HG03460 (cell line): ENCODE results near the gene GRM8.

Experiments used
- ATAC-seq: cut with Tn5 transposase; IDR thresholded peaks from one replicate; pipeline ENCODE4 v1.9.1; 2021; ENCODE audit not compliant: unreplicated experiment

Gene GRM8

DNA sequence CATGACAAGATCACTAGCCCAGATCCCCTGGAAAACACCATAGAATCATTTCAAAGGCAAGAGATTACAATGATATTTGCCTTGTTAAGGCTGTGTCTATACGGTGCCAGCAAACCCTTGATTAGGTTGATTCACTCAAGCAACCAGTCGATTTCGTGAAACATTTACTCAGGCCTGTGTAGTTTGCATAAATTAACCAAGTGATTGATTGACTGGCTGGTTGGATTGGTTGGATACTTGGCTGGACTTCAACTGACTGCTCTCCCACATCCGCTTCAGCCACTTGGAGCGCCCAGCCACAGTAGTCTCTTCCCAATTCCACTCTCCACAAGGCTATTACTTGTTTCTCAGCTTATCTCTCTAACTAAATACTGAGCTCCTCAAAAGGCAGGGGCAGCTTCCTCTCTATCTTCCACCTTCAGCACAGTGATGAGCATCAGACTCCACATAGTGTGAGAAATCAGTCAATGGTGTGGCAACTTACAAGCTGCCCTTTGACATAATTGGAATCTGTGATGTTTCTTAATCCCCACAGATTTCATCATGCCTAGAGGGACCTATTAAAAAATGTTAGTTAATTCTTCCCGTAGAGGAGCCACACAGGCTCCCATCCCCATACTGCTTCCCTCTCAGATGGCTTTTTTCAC is 217.4 kb downstream of the GRM8 start:
- no peak for ATAC-seq

DNA sequence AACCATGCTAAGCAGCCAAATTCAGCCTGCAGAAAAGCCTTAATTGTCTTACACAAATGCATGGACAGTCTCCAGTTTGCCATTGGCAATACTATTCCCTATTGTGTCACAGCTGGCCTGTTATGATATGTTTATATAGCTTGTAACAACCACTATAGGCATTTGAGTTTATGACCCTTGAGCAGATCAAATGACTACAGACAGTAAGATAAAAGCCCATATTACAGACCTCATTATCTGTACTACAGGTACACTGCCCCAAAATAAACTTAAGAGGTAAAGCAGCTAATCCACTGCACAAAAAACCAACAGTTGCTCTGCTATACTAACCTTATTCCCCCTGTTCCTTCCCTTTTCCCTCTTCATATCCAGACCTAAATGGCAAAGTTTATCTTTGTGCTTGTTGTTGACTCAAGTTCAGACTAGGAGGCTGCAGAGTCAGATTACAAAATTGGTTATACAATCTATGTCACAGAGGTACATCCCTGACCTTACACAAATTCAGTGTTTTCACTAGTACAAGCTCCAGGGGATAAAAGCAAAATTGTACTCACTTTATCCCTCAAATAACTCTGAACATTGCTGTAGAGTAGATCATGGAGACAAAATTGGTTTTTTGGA is 218.4 kb downstream of the GRM8 start:
- ATAC-seq, result no peak

DNA sequence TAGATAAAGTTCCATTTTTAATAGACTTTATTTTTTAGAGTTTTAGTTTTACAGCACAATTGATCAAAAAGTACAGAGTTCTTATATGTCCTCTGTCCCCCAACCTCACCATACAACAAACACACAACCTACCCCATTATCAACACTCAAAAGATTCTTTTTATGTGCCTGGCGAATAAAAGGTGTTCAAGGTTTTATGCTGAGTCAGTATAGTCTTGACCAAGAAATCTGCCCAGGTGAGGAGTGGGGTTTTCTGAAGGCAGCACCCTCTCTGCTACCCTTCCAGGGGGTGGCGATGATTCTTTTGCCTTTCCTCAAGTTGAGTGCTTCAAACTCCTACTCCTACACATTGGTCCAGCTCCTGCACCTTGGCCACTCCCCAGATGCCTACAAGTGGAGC is 222.9 kb downstream of the GRM8 start:
- ATAC-seq, result no peak

DNA sequence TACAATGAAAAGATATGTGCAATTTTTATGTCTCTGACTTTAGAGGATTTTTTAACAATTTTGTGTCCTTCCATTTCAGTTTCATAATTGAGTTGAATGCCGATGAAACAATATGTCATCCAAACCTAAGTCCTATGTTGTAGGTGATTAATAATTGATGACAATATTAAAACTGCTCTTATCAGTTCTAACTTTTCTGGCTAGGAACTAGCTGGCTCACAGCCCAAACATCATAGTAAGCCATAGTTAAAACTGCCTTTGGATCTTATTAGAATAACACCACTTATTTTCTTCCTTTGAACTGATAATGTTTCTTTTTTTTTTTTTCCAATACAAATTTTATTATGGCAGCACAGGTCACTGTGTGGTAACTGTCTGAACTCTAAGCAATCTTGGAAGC is 230.9 kb downstream of the GRM8 start:
- no peak for ATAC-seq

DNA sequence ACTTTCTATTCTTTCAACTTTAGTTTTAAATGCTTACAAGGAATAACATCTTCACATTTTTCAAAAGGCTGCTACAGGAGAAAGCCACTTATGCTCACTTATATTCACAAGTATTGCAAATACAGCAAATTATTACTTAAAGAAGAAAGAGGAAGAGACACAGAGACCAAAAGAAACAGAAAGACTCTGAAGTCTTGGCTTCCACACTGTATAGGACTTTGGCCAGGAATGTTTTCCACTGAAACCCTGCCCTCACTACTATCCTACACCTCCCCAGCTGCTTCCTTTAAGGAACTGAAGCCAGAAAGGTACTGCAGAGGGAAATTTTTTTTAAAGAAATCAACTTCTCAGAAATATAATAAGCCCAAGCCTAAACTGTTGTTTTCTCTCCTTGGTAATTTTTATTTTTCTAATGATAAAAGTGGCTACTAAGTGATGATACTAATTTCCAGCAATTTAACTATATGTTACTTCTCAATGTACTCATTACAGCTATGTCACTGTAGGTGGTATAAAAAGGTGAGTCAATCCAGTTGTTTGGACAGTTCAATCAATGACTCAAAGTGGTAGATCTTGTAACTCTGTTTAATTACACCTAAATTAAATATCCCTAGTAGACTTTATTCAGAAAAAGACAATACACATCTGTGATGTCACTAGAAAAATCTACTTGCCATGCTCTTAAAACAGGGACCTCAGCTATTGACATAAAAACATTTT is 231.6 kb downstream of the GRM8 start:
- ATAC-seq, result no peak

DNA sequence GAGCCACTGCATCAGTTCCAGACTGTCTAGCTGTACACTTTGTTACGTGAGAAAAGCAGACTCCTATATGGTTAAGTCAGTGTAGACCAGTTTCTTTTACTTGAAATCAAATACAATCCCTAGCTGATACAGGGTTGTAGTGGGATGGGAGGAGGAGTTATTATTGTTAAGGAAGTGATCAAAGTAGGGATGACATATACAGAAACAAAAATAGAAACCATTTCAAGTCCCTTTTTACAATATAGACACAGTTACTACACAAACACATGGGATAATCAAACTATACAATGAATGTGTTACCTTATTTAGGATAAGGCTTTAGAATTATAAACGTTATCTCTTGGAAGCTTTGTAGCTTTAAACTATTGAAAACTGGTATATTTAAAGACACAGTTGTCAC is 233.9 kb downstream of the GRM8 start:
- no peak for ATAC-seq

DNA sequence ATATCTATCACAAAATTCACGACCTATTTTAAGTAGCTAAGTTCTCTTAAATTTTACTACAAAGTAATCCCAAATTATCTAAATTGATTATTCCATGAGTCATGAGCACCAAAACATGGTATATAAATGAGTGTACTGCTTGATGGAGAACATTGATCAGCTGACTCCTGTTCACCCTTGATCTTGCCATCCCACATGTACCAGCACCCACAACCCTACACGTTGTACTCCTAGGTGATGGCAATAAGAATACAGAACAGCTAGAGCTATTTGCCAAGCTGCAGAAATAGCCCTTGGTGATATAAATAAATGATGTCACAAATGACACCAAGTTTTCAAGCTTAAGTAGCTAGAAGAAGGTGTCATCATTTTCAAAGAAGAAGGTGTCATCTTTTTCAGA is 235.5 kb downstream of the GRM8 start:
- no peak for ATAC-seq

DNA sequence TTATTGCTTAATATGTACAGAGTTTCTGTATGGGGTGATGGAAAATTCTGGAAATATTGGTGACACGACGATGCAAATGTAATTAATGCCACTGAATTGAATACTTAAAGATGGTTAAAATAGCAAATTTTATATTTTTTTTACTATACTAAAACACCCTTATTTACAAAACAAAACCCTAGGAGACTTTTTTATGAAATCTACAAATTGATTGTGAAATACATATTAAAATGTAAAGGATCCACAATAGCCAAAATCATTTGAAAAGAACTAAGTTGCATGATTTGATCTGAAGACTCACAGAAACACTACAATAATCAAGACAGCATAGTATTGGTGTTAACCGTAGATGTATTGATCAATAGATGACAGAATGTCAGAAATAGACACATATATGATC is 252.0 kb downstream of the GRM8 start:
- no peak for ATAC-seq

DNA sequence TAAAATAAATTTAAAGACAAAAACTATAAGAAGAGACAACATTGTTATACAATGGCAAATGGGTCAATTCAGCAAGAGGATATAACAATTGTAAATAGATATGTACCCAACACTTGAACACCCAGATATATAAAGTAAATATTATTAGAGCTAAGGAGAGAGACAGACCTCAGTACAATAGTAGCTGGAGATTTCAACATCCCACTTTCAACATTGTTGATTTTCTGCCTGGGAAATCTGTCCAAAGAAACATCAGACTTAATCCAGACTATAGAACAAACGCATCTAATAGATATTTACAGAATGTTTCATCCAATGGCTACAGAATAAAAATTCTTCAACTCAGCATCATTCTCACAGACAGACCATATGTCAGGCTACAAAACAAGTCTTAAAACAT is 256.1 kb downstream of the GRM8 start:
- no peak for ATAC-seq

DNA sequence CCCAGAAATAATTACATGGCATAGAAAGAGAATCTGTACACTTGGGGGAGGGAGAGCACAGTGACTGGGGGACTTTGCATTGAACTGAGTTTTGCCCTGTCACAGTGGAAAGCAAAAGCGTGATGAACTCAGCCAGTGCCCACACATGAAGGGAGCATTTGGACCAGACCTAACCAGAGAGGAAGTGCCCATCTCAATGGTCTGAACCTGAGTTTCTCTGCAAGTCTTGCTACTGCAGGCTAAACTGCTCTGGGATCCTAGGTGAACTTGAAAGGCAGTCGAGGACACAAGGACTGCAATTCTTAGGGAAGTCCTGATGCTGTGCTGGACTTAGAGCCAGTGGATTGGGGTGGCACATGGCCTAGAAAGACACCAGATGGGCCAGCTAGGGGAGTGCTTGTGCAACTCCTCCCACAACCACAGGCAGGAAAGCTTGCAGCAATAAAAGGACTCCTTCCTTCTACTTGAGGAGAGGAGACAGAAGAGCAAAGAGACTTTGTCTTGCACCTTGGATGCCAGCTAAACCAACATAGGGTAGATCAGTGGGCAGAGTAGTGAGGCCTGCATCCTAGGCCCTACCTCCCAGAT is 259.0 kb downstream of the GRM8 start:
- ATAC-seq, result no peak

DNA sequence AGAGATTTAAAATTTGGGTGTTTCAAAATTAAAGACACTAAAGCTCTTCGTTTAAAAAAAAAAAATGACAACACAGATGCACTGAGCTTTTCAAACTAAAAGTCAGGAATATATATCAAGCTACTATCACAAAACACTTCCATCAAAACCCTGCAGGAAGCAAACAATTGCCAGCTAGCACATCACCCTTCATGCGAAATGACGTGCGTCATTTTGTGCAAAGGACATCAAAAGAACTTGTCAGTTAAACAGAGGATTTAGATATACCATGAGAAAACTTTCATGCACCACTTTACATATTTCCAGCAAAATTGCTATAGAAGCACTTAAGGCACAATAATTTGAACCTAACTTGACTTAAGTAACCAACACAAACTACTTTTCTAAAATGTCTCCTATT is 264.7 kb downstream of the GRM8 start:
- ATAC-seq, result no peak

DNA sequence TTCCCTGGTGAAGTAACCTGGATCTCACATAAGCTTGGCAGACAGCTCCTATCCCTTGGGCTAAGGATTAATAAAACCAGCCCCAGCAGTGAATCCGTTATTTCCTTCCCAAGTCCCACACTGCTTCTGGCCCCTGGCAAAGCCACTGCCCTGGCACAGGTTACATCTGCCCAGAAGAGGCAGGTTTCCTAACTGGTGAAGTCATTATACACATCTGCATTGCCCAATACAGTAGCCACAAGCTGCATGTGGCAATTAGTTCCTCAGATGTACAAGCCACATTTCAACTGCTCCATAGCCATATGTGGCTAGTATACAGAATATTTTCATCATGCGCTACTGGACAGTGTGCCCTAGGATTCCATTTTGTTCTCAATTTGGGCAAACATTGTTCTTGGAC is 273.0 kb downstream of the GRM8 start:
- ATAC-seq, result no peak

DNA sequence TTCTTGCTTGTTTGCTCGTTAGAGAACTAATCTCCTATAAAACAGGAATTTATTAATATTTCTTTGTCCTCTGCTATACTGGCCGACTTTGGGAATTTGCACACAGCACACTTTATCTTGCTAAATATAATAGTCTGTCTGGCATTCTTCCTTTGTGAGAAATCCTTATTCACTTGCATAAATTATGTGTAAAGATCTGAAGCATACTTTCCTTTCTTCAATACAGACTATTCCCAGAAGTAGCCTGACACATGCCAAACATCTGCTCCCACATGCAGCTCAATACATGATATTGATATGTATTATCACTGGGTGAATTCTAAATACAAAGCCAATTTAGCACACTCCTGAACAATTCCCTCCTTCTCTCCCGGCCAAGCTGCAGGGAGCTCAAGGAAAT is 273.9 kb downstream of the GRM8 start:
- ATAC-seq, result no peak

DNA sequence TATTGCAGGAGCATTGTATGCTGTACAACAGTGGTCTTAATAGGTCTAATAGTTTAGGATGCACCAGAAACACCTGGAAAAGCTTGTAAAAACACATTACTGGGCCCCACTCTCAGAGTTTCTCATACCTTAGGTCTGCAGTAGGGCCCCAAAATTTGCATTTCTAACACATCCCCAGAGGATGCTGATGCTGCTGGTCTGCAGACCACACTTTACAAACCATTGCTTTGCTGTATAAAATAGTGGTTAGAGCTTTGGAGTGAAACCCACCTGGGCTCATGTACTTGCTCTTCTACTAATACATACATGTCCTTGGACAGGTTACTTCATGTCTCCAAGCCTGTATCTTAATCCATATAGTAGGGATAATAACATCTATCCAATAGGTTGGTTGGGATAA is 279.7 kb downstream of the GRM8 start:
- no peak for ATAC-seq

DNA sequence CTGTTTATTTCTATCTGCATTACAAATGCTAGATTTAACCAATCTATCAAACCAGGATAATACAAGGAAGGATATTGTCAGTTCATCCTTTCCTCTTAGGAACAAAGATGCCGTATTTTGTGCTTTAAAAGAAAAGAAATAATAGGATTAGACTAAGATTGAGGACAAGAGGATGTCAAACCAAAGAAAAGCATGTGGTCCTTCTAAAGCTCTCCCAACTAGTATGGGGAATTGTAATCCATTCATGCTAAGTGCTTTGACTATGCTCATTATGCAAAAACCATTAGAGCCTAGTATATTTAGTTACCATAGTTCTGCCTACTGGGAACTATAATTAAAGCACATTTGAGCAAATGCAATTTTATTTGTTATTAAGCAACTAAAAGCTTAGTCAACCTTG is 280.2 kb downstream of the GRM8 start:
- ATAC-seq, result no peak

DNA sequence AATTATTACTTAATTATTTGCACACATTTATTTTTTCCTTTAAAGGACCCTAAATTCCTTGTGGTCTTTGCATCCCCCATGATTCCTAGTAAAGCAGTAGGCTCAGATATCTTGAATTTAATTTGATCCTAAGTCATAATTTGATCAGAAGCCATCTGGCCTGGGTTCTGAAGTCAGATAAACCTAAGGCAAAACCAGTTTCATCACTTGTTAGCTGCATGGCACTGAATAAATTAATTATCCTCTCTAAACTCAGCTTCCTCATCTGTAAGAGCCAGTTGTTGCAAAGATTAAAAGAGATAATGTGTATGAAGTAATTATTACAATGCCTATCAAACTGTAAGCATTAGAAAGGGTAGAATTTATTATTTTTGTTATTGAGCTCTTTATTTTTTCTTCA is 293.1 kb downstream of the GRM8 start:
- no peak for ATAC-seq

DNA sequence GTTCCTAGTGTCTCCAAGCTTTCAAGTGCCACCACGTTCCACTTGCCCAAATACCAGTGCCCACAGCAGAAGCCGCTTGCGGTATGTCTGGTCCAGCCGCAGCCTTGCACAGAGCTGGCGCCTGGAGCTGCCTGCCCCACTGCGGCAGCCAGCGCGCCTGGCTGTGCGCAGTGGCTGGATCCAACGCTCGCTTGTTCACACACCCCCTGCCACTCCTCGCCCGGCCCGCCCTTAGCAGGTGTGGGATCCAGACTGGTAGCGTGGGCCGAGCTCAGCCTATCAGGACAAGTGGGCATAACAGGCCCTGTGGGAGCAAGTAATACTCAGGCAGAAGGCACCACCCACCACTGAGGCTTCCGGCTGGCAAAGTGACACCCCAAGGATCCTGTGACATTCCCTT is 294.4 kb downstream of the GRM8 start:
- ATAC-seq, result no peak

DNA sequence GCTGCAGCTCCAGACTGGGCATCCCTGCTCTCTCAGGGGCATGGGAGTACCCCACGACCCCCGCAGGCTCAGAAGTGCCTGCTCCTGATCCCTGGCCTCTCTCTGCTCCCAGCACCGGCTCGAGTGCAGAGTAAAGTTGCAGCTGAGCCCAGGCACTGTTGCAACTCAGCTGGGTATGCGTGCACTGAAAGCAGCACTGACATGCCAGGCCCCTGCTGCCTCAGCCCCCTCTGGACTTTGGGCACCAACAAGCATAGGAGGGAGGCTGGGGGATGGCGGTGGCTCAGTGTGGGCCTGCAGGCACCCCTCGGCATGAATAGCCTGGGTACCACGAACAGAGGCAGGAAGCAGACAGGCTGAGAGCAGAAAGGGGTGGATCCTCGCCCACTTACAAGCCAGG is 295.3 kb downstream of the GRM8 start:
- ATAC-seq, result no peak

DNA sequence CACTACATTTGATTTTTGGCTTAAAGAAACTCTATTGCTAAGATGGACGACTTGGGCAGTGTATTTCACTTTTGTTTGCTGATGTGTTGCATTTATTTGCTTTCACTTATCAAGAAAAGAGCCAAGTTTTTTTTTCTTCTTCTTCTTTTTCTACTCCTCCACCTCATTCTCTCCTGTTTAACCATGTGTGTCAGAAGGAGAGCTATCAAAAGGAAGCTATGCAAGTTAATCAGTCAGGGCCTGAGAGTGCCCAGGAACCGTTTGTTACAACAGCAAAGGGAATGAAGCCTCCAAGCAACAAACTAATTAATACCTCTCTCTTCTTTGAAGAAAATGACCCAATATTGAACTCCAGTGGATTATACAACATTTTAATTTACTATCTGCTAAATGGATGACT is 299.3 kb downstream of the GRM8 start:
- ATAC-seq, result no peak

DNA sequence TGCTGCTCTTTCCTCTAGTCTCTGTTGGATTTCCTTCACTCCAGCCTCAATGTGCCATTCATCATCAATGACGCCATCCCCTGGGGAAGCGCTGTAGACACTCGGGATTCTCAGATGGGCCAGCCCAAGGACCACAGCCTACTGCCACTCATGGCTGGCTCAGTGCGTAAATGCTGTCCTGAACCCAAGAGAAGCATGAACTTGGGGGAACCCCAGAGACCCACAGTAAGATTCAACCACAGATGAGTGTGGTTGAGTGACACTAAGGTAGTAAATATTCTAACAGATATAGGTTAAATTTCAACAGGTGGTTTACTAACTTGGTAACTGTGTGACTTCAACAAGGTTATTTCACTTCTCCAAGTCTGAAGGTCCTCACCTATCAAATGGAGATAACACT is 304.1 kb downstream of the GRM8 start:
- peak; percentile 87 for ATAC-seq

DNA sequence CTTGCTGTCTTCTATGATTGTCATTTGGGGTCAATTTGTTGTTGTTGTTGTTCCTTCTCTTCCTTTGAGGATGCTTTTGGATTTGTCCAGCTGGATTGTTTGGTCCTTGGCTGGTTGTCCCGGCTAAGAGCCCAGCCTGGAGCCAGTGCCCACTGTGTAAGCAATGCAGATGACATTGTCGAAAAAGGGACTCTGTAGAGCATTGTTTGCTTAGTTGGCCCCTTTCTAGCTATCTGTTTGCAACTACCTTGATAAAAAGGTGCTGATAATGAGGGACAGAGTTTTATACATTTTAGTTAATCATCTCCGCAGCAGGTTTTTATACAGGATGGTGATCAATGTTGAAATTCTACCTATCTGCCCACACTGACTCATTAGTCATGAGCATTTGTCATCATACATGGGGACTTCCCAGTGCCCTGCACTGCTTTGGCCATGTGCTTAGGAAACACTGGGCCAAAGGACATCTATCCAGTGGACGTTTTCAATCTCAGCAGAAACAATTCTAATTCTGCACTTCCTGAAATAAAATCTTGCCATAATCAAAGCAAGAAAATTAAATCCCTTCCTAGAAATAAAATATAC is 311.9 kb downstream of the GRM8 start:
- ATAC-seq, result no peak

DNA sequence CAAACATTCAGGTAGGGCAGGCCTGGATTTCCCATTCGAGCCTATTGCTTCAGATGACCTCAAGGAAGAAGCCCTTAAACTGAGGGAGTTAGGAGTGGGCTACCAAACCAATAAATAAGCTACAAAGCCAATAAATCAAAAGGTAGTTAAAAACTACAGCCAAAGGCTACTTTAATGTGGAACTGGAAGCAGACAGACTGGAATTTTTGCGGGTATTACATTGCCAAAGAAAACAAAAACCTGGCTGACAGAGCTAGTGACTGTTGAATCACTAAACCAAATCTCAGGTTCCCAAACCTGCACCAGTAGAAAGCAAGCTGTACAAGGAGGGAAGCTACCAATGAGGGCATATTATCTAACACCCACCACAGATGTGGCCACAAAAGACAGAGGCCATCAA is 315.6 kb downstream of the GRM8 start:
- no peak for ATAC-seq
